Osteocyte (in vitro differentiated cells): Measurements from ENCODE around the gene TNIP1. TPM values are rescaled to one million over a fixed set of nuclear protein-coding genes. Genes with fewer than 3 reads are reported as not detected.

Experiments
- DNase-seq: peaks from one replicate; pipeline ENCODE4 v3.0.0; 2021; ENCODE audit warnings: mixed read lengths; ENCODE audit not compliant: unreplicated experiment; ENCODE audit errors: extremely low spot score
- H3K27ac Mint-ChIP-seq: one replicate; pipeline ENCODE4 v1.8.0; 2021; ENCODE audit warnings: mild to moderate bottlenecking, mixed read lengths; ENCODE audit not compliant: unreplicated experiment
- H3K27me3 Mint-ChIP-seq: one replicate; pipeline ENCODE4 v1.8.0; 2021; ENCODE audit warnings: mixed read lengths; ENCODE audit not compliant: unreplicated experiment
- H3K36me3 Mint-ChIP-seq: one replicate; pipeline ENCODE4 v1.8.0; 2021; ENCODE audit warnings: mixed read lengths; ENCODE audit not compliant: unreplicated experiment
- H3K4me1 Mint-ChIP-seq: one replicate; pipeline ENCODE4 v1.8.0; 2021; ENCODE audit warnings: mixed read lengths; ENCODE audit not compliant: unreplicated experiment
- H3K4me3 Mint-ChIP-seq: one replicate; pipeline ENCODE4 v1.8.0; 2021; ENCODE audit warnings: mild to moderate bottlenecking, moderate library complexity, mixed read lengths; ENCODE audit not compliant: unreplicated experiment
- H3K9me3 Mint-ChIP-seq: one replicate; pipeline ENCODE4 v1.8.0; 2021; ENCODE audit warnings: mixed read lengths; ENCODE audit not compliant: unreplicated experiment
- long read RNA-seq: library from polyadenylated mRNA; unstranded; transcript quantifications from one replicate; pipeline ENCODE4 v2.0.0, GENCODE V29; 2021
- total RNA-seq: library from RNA; stranded (reverse); gene quantifications from 2 replicates; pipeline ENCODE4 v1.2.1, GENCODE V29; 2021
- TF ChIP-seq, protein P1 (sequence below): fragments of 200-600 bp; sonication (generic); IDR thresholded peaks from 2 replicates; pipeline ENCODE4 v1.5.0; 2021; ENCODE audit warnings: antibody characterized with exemption, mild to moderate bottlenecking, moderate library complexity

Gene TNIP1, protein sequence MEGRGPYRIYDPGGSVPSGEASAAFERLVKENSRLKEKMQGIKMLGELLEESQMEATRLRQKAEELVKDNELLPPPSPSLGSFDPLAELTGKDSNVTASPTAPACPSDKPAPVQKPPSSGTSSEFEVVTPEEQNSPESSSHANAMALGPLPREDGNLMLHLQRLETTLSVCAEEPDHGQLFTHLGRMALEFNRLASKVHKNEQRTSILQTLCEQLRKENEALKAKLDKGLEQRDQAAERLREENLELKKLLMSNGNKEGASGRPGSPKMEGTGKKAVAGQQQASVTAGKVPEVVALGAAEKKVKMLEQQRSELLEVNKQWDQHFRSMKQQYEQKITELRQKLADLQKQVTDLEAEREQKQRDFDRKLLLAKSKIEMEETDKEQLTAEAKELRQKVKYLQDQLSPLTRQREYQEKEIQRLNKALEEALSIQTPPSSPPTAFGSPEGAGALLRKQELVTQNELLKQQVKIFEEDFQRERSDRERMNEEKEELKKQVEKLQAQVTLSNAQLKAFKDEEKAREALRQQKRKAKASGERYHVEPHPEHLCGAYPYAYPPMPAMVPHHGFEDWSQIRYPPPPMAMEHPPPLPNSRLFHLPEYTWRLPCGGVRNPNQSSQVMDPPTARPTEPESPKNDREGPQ
- total RNA-seq: 73.5 and 85.5 TPM in 2 replicates
- long read RNA-seq, partial matches to known transcripts: 3 of 4 reads
- long read RNA-seq, other reads (novel, unspliced or antisense): 0 of 4 reads

DNA sequence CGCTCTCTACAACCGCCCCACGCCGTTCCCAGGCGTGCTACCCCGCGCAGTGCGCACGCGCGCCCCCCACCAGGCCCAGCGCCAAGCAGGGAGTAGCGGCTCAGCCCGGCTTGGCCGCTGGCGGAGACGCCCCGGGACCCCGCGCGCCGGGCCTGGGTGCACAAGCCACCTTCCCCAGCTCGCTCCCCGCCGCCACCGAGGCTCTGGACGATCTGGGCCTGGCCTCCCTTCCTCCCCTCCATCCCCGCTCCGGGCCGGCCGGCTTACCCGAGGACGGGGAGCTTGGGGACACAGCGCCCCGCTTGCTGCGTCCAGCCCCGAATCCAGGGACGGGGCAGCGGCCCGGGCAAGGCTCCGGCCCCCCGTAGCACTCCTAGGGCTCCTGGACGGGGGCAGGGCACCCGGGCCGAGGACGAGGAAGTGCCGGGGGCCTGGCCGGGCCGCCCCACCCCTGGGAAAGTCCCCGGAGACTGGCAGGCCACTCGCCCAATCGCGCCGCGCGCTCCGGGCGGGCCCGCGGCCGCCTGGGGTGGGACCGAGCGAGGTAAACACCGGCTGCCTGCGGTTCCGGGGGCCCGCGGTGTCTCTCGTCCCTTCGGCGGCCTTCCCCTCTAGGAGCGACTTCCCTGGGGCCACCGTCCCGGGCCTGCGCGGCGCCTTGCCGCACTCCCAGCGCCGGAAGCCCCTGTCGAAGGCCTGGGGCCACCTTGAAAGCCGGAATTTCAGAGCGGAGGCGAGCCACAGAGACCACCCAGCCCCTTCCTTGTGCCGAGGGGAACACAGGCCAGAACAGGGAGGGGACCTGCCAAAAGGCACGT, at the start of gene TNIP1:
TNIP1 (minus strand) TSS at position 422 of the 818 bp plus-strand sequence. CDS start 15,939 bp downstream, outside the sequence.
- no peaks in the 10 kb centered on the region for H3K27me3 Mint-ChIP-seq
- DNase-seq: peak; percentile 95
- peaks cover 3% of the 10 kb centered on the region for H3K36me3 Mint-ChIP-seq
- peaks cover 50% of the 10 kb centered on the region for H3K4me1 Mint-ChIP-seq
- peak within 1 kb of the TSS; percentile 89 for H3K4me3 Mint-ChIP-seq
- peak within 1 kb of the TSS; percentile 95 for H3K27ac Mint-ChIP-seq
- TF ChIP-seq, protein P1, sequence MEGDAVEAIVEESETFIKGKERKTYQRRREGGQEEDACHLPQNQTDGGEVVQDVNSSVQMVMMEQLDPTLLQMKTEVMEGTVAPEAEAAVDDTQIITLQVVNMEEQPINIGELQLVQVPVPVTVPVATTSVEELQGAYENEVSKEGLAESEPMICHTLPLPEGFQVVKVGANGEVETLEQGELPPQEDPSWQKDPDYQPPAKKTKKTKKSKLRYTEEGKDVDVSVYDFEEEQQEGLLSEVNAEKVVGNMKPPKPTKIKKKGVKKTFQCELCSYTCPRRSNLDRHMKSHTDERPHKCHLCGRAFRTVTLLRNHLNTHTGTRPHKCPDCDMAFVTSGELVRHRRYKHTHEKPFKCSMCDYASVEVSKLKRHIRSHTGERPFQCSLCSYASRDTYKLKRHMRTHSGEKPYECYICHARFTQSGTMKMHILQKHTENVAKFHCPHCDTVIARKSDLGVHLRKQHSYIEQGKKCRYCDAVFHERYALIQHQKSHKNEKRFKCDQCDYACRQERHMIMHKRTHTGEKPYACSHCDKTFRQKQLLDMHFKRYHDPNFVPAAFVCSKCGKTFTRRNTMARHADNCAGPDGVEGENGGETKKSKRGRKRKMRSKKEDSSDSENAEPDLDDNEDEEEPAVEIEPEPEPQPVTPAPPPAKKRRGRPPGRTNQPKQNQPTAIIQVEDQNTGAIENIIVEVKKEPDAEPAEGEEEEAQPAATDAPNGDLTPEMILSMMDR: no peak
- H3K9me3 Mint-ChIP-seq: no peaks in the 10 kb centered on the region

DNA sequence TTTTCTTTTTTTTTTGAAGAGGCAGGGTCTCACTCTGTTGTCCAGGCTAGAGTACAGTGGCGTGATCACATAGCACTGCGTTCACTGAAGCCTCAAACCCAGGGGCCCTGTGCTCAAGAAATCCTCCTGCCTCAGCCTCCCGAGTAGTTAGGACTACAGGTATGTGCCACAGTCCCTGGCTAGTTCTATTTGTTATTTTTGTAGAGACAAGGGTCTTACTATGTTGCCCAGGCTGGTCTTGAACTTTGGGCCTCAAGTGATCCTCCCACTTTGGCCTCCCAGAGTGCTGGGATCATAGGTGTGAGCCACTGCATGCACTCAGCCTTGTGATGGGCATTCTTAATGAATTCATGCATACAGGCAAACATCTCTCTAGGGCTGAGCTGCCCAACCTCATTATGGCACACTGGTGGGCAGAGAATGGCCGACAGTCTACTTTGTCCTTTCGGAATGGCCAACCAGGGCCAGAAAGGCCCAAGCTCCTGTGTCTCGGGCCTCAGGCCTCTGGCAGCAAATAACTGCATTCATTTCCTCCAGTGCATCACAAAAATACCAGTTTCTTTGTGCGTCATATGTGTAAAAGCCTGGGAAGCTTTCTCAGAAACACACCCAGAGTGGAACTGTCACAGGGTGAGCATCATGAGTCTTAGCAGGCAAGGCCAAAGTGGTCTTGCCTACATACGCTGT, 49.5 kb upstream of the TNIP1 start:
- Mint-ChIP-seq H3K9me3 (no peaks in the 10 kb centered on the region), H3K36me3 (peaks cover 63% of the 10 kb centered on the region), H3K27ac (no peak overlapping the region)

DNA sequence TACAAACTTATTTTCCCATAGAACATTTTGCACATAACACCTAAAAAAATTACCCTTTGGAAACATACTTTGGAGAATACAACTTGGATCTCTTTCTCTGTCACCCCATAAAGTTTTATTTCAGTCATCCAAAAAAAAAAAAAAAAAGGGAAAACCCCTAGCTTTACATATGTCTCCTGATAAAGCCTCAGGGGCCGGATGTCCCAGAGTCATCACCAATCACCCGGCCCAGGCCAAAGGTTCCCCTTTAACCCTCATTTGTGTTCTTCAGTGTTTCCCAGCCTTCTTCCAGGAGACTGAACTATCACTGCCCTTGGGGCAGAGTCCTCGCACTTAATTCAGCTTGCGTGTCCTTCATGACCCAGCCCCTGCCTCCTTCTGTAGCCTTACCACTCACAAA, 48.0 kb upstream of the TNIP1 start:
- TF ChIP-seq, protein P1: no peak
- Mint-ChIP-seq H3K4me1 (peaks cover 4% of the 10 kb centered on the region), H3K27ac (no peak overlapping the region), H3K36me3 (peaks cover 61% of the 10 kb centered on the region), H3K4me3 (no peak overlapping the region), H3K9me3 (no peaks in the 10 kb centered on the region), H3K27me3 (no peaks in the 10 kb centered on the region)
- no peak for DNase-seq

More for the DNA sequence above, 49.5 kb upstream of the TNIP1 start:
- DNase-seq: no peak
- TF ChIP-seq, protein P1: no peak
- Mint-ChIP-seq H3K4me1 (peaks cover 4% of the 10 kb centered on the region), H3K27me3 (no peaks in the 10 kb centered on the region), H3K4me3 (no peak overlapping the region)

DNA sequence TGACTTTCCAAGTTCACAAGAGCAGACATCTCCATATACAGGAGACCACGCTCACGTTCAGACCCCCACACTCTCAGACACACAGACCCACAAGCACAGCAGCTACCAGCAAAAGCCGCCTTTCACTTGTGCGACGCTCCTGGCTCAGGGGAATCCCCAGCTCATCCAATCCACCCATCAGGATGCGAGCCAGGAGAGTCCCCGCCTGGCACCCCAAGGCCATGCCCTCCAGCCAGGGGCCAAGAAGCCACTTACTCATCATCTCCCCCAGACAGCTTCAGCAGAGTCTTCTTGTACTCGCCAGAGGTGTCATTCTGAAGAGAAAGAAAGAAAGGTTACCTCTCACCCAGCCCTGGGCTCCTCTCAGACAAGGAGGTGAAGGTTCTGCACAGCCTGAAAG, 47.1 kb upstream of the TNIP1 start:
- H3K27ac Mint-ChIP-seq: no peak overlapping the region

More for the DNA sequence above, 47.1 kb upstream of the TNIP1 start:
- Mint-ChIP-seq H3K27me3 (no peaks in the 10 kb centered on the region), H3K36me3 (peaks cover 53% of the 10 kb centered on the region), H3K4me3 (no peak overlapping the region), H3K9me3 (no peaks in the 10 kb centered on the region), H3K4me1 (peaks cover 4% of the 10 kb centered on the region)
- DNase-seq: no peak
- TF ChIP-seq, protein P1: no peak
